HepG2 (cell line): ENCODE measurements around the gene TMED6. TPM values are rescaled to one million over a fixed set of nuclear protein-coding genes. Genes with fewer than 3 reads are reported as not detected.

Experiments used
- HOXA5 ChIP-seq: sonication (generic); formaldehyde crosslinking; IDR thresholded peaks from 2 replicates; pipeline ENCODE4 v1.4.0; 2020; ENCODE audit warnings: missing genetic modification reagents
- NFKB2 ChIP-seq: sonication (generic); formaldehyde crosslinking; IDR thresholded peaks from 2 replicates; pipeline ENCODE4 v1.4.0; 2020; ENCODE audit warnings: missing genetic modification reagents, borderline replicate concordance
- PAX8 ChIP-seq: sonication (generic); formaldehyde crosslinking; IDR thresholded peaks from 2 replicates; pipeline ENCODE4 v1.8.0; 2022; ENCODE audit warnings: mild to moderate bottlenecking, missing genetic modification reagents, borderline replicate concordance
- PRDM10 ChIP-seq: sonication (generic); formaldehyde crosslinking; IDR thresholded peaks from 2 replicates; pipeline ENCODE4 v1.4.0; 2020; ENCODE audit warnings: low read depth, missing genetic modification reagents
- ZNF30 ChIP-seq: sonication (generic); formaldehyde crosslinking; IDR thresholded peaks from 2 replicates; pipeline ENCODE4 v1.5.0; 2020; ENCODE audit warnings: mild to moderate bottlenecking, missing genetic modification reagents
- ZNF407 ChIP-seq: sonication (generic); formaldehyde crosslinking; IDR thresholded peaks from one replicate; pipeline ENCODE4 v1.5.1; 2020; ENCODE audit warnings: mild to moderate bottlenecking, missing genetic modification reagents; ENCODE audit errors: not compliant biosample characterization
- ZNF547 ChIP-seq: sonication (generic); formaldehyde crosslinking; IDR thresholded peaks from 2 replicates; pipeline ENCODE4 v1.5.1; 2020; ENCODE audit warnings: mild to moderate bottlenecking, missing genetic modification reagents
- ZNF710 ChIP-seq: sonication (generic); formaldehyde crosslinking; IDR thresholded peaks from 2 replicates; pipeline ENCODE4 v1.5.0; 2020; ENCODE audit warnings: mild to moderate bottlenecking, missing genetic modification reagents, borderline replicate concordance
- ZNF83 ChIP-seq: sonication (generic); formaldehyde crosslinking; IDR thresholded peaks from 2 replicates; pipeline ENCODE4 v1.4.0; 2020; ENCODE audit warnings: missing genetic modification reagents, mild to moderate bottlenecking, borderline replicate concordance
- polyA plus RNA-seq, 8 experiments: library from polyadenylated mRNA; depleted of rRNA in 3 of 8; stranded (reverse) in 7 of 8; unstranded in 1 of 8; fragments of >200 nt; fragmentation: Illumina TruSeq in 4 of 8; extraction: Trizol in 4 of 8; gene quantifications; 2 replicates each; pipeline versions ENCODE4 v1.2.1 to v1.2.3, GENCODE V29; 2011 to 2016; ENCODE audit warnings: low read depth in 4 of 8, missing spikeins in 1 of 8, mixed read lengths in 1 of 8; ENCODE audit not compliant: insufficient read depth in 1 of 8
- total RNA-seq, 5 experiments: library from RNA; depleted of rRNA; stranded (reverse); fragments of >200 nt; fragmentation: Illumina TruSeq; extraction: Trizol; gene quantifications; 2 replicates each; pipeline ENCODE4 v1.2.3, GENCODE V29; 2016; ENCODE audit warnings: low read depth in 1 of 5

Gene TMED6
- total and polyA plus RNA-seq, 2 of the 13 experiments (the other 11 are each of a cell fraction or from before 2014, with no cell fraction given): 9.8 to 14.4 TPM

- TF ChIP-seq PRDM10: no peak; the same call in 1 of the 2 replicates
- 0 out of 2 replicates have a peak, but pooled peaks have one; percentile 75 for TF ChIP-seq PAX8 (CRISPR knock-in tag)
- TF ChIP-seq ZNF30: no peak; the same call in 1 of the 2 replicates
- no peak; the same call in 1 of the 2 replicates for TF ChIP-seq ZNF83 (CRISPR knock-in tag)
- peak; percentile 73 for TF ChIP-seq ZNF407 (CRISPR knock-in tag)
- peak; percentile 82; the same call in 1 of the 2 replicates for TF ChIP-seq NFKB2 (CRISPR knock-in tag)
- TF ChIP-seq HOXA5: peak; percentile 85
- peak; percentile 87; the same call in 1 of the 2 replicates for TF ChIP-seq ZNF710 (CRISPR knock-in tag)
- peak; percentile 61 for TF ChIP-seq ZNF547 (CRISPR knock-in tag)
These were observed 12.1 kb downstream of the TMED6 start, which contains the start of the genes COG8 and NIP7 (continued) for GRCh38 chr16:69339289-69340094.
